Colonic mucosa (tissue), 4 donors: ENCODE data around the gene IL32. TPM values are rescaled to one million over a fixed set of nuclear protein-coding genes. Genes with fewer than 3 reads are reported as not detected.
"Not testable (repeated sequence)": the region's sequence is repeated elsewhere in the genome, so short reads cannot be mapped to it uniquely, and the experiment has no call there.

Experiments
- DNase-seq: peaks from one replicate; pipeline ENCODE4 v3.0.0-alpha.2; 2020
- H3K27ac ChIP-seq: fragments of 200-600 bp; one replicate; pipeline ENCODE4 v1.8.0; 2021
- H3K27me3 ChIP-seq: fragments of 200-600 bp; one replicate; pipeline ENCODE4 v1.8.0; 2021
- H3K36me3 ChIP-seq: fragments of 200-600 bp; one replicate; pipeline ENCODE4 v1.8.0; 2021
- H3K4me1 ChIP-seq: fragments of 200-600 bp; one replicate; pipeline ENCODE4 v1.8.0; 2021; ENCODE audit warnings: mild to moderate bottlenecking
- H3K4me3 ChIP-seq: fragments of 200-600 bp; one replicate; pipeline ENCODE4 v1.8.0; 2021
- H3K9ac ChIP-seq, 2 donors: one replicate each; pipeline ENCODE4 v1.7.0; 2013; ENCODE audit warnings: control low read depth in 2 of 2, low read depth in 2 of 2, low read length in 2 of 2
- H3K9me3 ChIP-seq: fragments of 200-600 bp; one replicate; pipeline ENCODE4 v1.8.0; 2021
- intact Hi-C: fragments of 100-400 bp; cut with DNase I; formaldehyde crosslinking; loops from one replicate; pipeline ENCODE4 v1.14.1; 2022
- total RNA-seq, 2 donors: library from RNA; stranded (reverse); fragmentation: NEBNext Ultra II Directional in 1 of 2; extraction: Animal tissue kit (Norgen Biotek cat#: 25700) in 1 of 2; gene quantifications; one replicate each; pipeline ENCODE4 v1.2.1, GENCODE V29; 2021
- TF ChIP-seq, protein P1 (sequence below): fragments of 200-600 bp; IDR thresholded peaks from one replicate; pipeline ENCODE4 v1.8.0; 2022; ENCODE audit warnings: antibody characterized with exemption, mild to moderate bottlenecking
- donor health status: healthy.
- donor health status: DM: no; HTN: no; CAD: no.
- donor health status: DM: no; HTN: no; CAD: no.

The IL32 gene
- total RNA-seq, 2 donors from 2014 or later = 256 to 329 TPM

GRCh38 chr16:3068487-3068886 lies 3.0 kb downstream of the IL32 start:
- H3K9ac ChIP-seq = no peak overlapping the region
- H3K4me1 ChIP-seq = peaks cover 5% of the 10 kb centered on the region
- no peak overlapping the region for H3K4me3 ChIP-seq
- no peak for DNase-seq
- H3K9me3 ChIP-seq = no peaks in the 10 kb centered on the region
- H3K27ac ChIP-seq = peak overlapping the region; percentile 36
- TF ChIP-seq, protein P1, sequence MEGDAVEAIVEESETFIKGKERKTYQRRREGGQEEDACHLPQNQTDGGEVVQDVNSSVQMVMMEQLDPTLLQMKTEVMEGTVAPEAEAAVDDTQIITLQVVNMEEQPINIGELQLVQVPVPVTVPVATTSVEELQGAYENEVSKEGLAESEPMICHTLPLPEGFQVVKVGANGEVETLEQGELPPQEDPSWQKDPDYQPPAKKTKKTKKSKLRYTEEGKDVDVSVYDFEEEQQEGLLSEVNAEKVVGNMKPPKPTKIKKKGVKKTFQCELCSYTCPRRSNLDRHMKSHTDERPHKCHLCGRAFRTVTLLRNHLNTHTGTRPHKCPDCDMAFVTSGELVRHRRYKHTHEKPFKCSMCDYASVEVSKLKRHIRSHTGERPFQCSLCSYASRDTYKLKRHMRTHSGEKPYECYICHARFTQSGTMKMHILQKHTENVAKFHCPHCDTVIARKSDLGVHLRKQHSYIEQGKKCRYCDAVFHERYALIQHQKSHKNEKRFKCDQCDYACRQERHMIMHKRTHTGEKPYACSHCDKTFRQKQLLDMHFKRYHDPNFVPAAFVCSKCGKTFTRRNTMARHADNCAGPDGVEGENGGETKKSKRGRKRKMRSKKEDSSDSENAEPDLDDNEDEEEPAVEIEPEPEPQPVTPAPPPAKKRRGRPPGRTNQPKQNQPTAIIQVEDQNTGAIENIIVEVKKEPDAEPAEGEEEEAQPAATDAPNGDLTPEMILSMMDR = no peak
- no peaks in the 10 kb centered on the region for H3K27me3 ChIP-seq
- intact Hi-C loops = no loop called here
- H3K36me3 ChIP-seq = no peaks in the 10 kb centered on the region

DNA sequence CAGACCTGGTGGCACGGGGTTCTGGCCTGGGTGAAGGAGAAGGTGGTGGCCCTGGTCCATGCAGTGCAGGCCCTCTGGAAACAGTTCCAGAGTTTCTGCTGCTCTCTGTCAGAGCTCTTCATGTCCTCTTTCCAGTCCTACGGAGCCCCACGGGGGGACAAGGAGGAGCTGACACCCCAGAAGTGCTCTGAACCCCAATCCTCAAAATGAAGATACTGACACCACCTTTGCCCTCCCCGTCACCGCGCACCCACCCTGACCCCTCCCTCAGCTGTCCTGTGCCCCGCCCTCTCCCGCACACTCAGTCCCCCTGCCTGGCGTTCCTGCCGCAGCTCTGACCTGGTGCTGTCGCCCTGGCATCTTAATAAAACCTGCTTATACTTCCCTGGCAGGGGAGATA lies 3.7 kb downstream of the IL32 start:
- DNase-seq, H3K27ac ChIP-seq, H3K36me3 ChIP-seq, H3K9ac ChIP-seq, intact Hi-C loops, H3K4me1 ChIP-seq, H3K9me3 ChIP-seq, H3K4me3 ChIP-seq, H3K27me3 ChIP-seq: not testable (repeated sequence)

- no peak for DNase-seq
- TF ChIP-seq, protein P1 = no peak
These were observed 5.2 kb downstream of the IL32 start for GRCh38 chr16:3070608-3071111.

DNA sequence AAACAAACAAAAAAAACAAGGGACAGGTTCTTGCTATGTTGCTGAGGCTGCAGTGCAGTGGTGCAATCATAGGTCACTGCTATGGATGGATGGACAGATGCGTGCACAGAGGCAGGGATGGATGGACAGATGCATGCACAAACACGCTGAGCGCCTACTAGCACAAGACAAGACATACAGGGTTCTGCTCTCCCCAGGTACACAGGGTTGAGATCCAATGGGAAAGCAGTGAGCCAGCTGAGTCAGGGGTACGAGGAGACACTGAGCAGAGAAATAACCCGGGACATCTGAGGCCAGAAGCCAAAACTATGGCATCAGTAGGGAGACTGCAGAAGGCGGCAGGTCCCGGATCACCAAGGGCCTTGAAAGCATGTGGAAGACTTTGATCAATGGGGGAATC lies 6.2 kb downstream of the IL32 start:
- intact Hi-C loops = no loop called here

More at GRCh38 chr16:3070608-3071111, 5.2 kb downstream of the IL32 start:
- Histone ChIP-seq H3K36me3 (no peaks in the 10 kb centered on the region), H3K4me1 (no peaks in the 10 kb centered on the region), H3K9ac (no peak overlapping the region), H3K27me3 (no peaks in the 10 kb centered on the region), H3K4me3 (no peak overlapping the region), H3K9me3 (no peaks in the 10 kb centered on the region), H3K27ac (no peak overlapping the region)
- intact Hi-C loops = no loop called here

DNA sequence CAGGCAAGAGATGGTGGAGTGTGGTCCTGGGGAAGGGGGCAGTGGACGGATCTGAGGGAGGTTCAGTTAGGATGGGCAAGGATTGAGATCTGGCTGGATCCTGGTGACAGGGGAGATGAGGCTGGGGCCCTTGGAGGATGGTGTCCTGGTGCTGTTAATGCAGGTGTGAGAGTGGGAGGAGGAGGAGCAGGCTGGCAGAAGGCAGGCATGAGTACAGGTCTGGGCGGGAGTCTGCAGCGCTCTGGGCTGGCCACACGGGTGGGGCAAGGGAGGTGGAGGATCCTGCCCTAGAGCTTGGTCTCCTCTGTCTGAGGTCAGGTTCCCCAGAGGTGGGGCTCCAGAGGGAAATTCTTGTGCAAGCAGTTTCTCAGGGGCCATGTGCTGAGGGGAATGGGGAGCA lies 6.7 kb downstream of the IL32 start:
- H3K27ac ChIP-seq, H3K27me3 ChIP-seq, DNase-seq, H3K36me3 ChIP-seq, H3K4me3 ChIP-seq, H3K9me3 ChIP-seq, intact Hi-C loops, H3K4me1 ChIP-seq, H3K9ac ChIP-seq: not testable (repeated sequence)

More for the DNA sequence above, 6.2 kb downstream of the IL32 start:
- no peak for DNase-seq
- no peaks in the 10 kb centered on the region for H3K9me3 ChIP-seq
- H3K4me3 ChIP-seq = no peak overlapping the region
- H3K9ac ChIP-seq = no peak overlapping the region
- TF ChIP-seq, protein P1 = no peak
- no peaks in the 10 kb centered on the region for H3K27me3 ChIP-seq
- H3K4me1 ChIP-seq = no peaks in the 10 kb centered on the region
- H3K36me3 ChIP-seq = no peaks in the 10 kb centered on the region
- no peak overlapping the region for H3K27ac ChIP-seq

DNA sequence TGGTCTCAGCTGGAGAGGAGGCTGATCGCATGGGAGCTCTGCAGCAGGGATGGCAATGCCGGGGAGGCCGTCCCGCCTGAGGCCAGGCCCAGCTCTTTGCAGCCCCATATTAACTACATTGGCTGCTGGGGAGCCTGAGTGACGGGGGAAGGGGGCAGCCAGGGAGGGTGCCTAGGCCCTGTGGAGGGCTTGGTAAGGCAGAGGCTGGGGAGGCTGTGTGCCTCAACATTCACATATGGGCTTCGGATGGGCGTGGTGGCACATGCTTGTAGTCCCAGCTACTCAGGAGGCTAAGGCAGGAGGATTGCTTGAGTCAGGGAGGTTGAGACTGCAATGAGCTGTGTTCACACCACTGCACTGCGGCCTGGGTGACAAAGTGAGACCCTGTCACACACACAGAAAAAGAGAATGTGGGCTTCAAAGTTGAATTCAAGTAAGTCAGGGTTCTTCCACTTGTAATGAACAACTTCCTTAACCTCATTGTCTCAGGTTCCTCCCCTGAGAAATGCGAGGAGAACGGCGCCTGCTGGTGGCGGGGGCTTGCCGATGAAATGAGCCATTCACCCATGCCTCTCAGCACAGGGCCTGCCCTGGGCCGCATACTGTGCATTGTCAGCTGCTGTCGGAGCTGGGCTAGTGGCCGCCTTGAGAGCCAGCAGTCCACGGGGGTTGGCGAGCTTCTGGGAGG lies 7.3 kb downstream of the IL32 start:
- H3K9me3 ChIP-seq, H3K27me3 ChIP-seq, DNase-seq, H3K36me3 ChIP-seq, H3K27ac ChIP-seq, H3K4me1 ChIP-seq, H3K9ac ChIP-seq, intact Hi-C loops, H3K4me3 ChIP-seq: not testable (repeated sequence)

- TF ChIP-seq, protein P1 = no peak
- no peaks in the 10 kb centered on the region for H3K4me1 ChIP-seq
- no peak for DNase-seq
- intact Hi-C loops = no loop called here
- H3K9ac ChIP-seq = no peak overlapping the region
- H3K36me3 ChIP-seq = no peaks in the 10 kb centered on the region
- H3K27me3 ChIP-seq = no peaks in the 10 kb centered on the region
- no peak overlapping the region for H3K27ac ChIP-seq
- no peak overlapping the region for H3K4me3 ChIP-seq
- no peaks in the 10 kb centered on the region for H3K9me3 ChIP-seq
These were observed 8.0 kb downstream of the IL32 start for GRCh38 chr16:3073448-3073847.
